ENCODE measurements around the gene ROBO1.
"Not testable (repeated sequence)": the region's sequence is repeated elsewhere in the genome, so short reads cannot be mapped to it uniquely, and the experiment has no call there.

ROBO1 gene

GRCh38 chr3:79173259-79173658, 594.5 kb downstream of the ROBO1 start:
- in situ Hi-C loops (cut with HindIII; ENCODE audit: low pct_ligation_motif_present, low pct_unique_long_range_greater_than_20kb, low sequenced_read_pairs); DNase-seq: not testable (repeated sequence)

GRCh38 chr3:79172241-79172640, 595.6 kb downstream of the ROBO1 start:
- no peak for DNase-seq
- in situ Hi-C loops (cut with HindIII; ENCODE audit: low pct_ligation_motif_present, low pct_unique_long_range_greater_than_20kb, low sequenced_read_pairs) = no loop called here

GRCh38 chr3:79170021-79170420, 597.8 kb downstream of the ROBO1 start:
- DNase-seq = no peak
- in situ Hi-C loops (cut with HindIII; ENCODE audit: low pct_ligation_motif_present, low pct_unique_long_range_greater_than_20kb, low sequenced_read_pairs) = no loop called here

- peak; percentile 50 for DNase-seq
- in situ Hi-C loops (cut with HindIII; ENCODE audit: low pct_ligation_motif_present, low pct_unique_long_range_greater_than_20kb, low sequenced_read_pairs) = no loop called here
Measured at GRCh38 chr3:79167651-79168416, 600.0 kb downstream of the ROBO1 start.

- in situ Hi-C loops (cut with HindIII; ENCODE audit: low pct_ligation_motif_present, low pct_unique_long_range_greater_than_20kb, low sequenced_read_pairs) = no loop called here
- DNase-seq = no peak
Measured at GRCh38 chr3:79162653-79163052, 605.1 kb downstream of the ROBO1 start.

GRCh38 chr3:79161941-79162340, 605.9 kb downstream of the ROBO1 start:
- in situ Hi-C loops (cut with HindIII; ENCODE audit: low pct_ligation_motif_present, low pct_unique_long_range_greater_than_20kb, low sequenced_read_pairs) = no loop called here
- no peak for DNase-seq

- DNase-seq = no peak
- in situ Hi-C loops (cut with HindIII; ENCODE audit: low pct_ligation_motif_present, low pct_unique_long_range_greater_than_20kb, low sequenced_read_pairs) = no loop called here
Measured at GRCh38 chr3:79160421-79160820, 607.4 kb downstream of the ROBO1 start.

GRCh38 chr3:79159736-79160135, 608.1 kb downstream of the ROBO1 start:
- in situ Hi-C loops (cut with HindIII; ENCODE audit: low pct_ligation_motif_present, low pct_unique_long_range_greater_than_20kb, low sequenced_read_pairs) = no loop called here
- DNase-seq = no peak

GRCh38 chr3:79157191-79157590, 610.6 kb downstream of the ROBO1 start:
- in situ Hi-C loops (cut with HindIII; ENCODE audit: low pct_ligation_motif_present, low pct_unique_long_range_greater_than_20kb, low sequenced_read_pairs) = no loop called here
- DNase-seq = no peak

GRCh38 chr3:79154865-79155264, 612.9 kb downstream of the ROBO1 start:
- in situ Hi-C loops (cut with HindIII; ENCODE audit: low pct_ligation_motif_present, low pct_unique_long_range_greater_than_20kb, low sequenced_read_pairs) = no loop called here

GRCh38 chr3:79148786-79149185, 619.0 kb downstream of the ROBO1 start:
- no peak for DNase-seq
- in situ Hi-C loops (cut with HindIII; ENCODE audit: low pct_ligation_motif_present, low pct_unique_long_range_greater_than_20kb, low sequenced_read_pairs) = no loop called here

More at GRCh38 chr3:79154865-79155264, 612.9 kb downstream of the ROBO1 start:
- no peak for DNase-seq

GRCh38 chr3:79146024-79146423, 621.8 kb downstream of the ROBO1 start:
- in situ Hi-C loops (cut with HindIII; ENCODE audit: low pct_ligation_motif_present, low pct_unique_long_range_greater_than_20kb, low sequenced_read_pairs) = no loop called here
- DNase-seq = no peak

- DNase-seq = no peak
Measured at GRCh38 chr3:79140708-79141107, 627.1 kb downstream of the ROBO1 start.

GRCh38 chr3:79139395-79140068, 628.3 kb downstream of the ROBO1 start:
- no peak for DNase-seq
- in situ Hi-C loops (cut with HindIII; ENCODE audit: low pct_ligation_motif_present, low pct_unique_long_range_greater_than_20kb, low sequenced_read_pairs) = no loop called here

More at GRCh38 chr3:79140708-79141107, 627.1 kb downstream of the ROBO1 start:
- in situ Hi-C loops (cut with HindIII; ENCODE audit: low pct_ligation_motif_present, low pct_unique_long_range_greater_than_20kb, low sequenced_read_pairs) = no loop called here

- no peak for DNase-seq
- in situ Hi-C loops (cut with HindIII; ENCODE audit: low pct_ligation_motif_present, low pct_unique_long_range_greater_than_20kb, low sequenced_read_pairs) = no loop called here
Measured at GRCh38 chr3:79125313-79125984, 642.3 kb downstream of the ROBO1 start.

- in situ Hi-C loops (cut with HindIII; ENCODE audit: low pct_ligation_motif_present, low pct_unique_long_range_greater_than_20kb, low sequenced_read_pairs) = no loop called here
- DNase-seq = no peak
Measured at GRCh38 chr3:79115458-79115857, 652.3 kb downstream of the ROBO1 start.

- no peak for DNase-seq
- in situ Hi-C loops (cut with HindIII; ENCODE audit: low pct_ligation_motif_present, low pct_unique_long_range_greater_than_20kb, low sequenced_read_pairs) = no loop called here
Measured at GRCh38 chr3:79113876-79114275, 653.9 kb downstream of the ROBO1 start.

- no peak for DNase-seq
- in situ Hi-C loops (cut with HindIII; ENCODE audit: low pct_ligation_motif_present, low pct_unique_long_range_greater_than_20kb, low sequenced_read_pairs) = no loop called here
Measured at GRCh38 chr3:79111375-79112052, 656.3 kb downstream of the ROBO1 start.

GRCh38 chr3:79109754-79110153, 658.0 kb downstream of the ROBO1 start:
- in situ Hi-C loops (cut with HindIII; ENCODE audit: low pct_ligation_motif_present, low pct_unique_long_range_greater_than_20kb, low sequenced_read_pairs) = no loop called here
- no peak for DNase-seq

All from ACHN (cell line).